Fibroblast of pulmonary artery (primary cell): ENCODE results near the gene MAP3K4.
A peak's percentile ranks its signal among the peaks of the same experiment; 100 is the strongest.

Experiments
- DNase-seq: peaks from one replicate; pipeline ENCODE4 v3.0.0-alpha.2; 2010; ENCODE audit warnings: low read depth
- H3K4me3 ChIP-seq: replicated peaks from 2 replicates; pipeline ENCODE4 v1.5.1; 2011; ENCODE audit warnings: low read depth, mild to moderate bottlenecking, control low read depth, low read length, moderate library complexity
- CTCF ChIP-seq: IDR thresholded peaks from 2 replicates; pipeline ENCODE4 v1.5.1; 2011; ENCODE audit warnings: mild to moderate bottlenecking, control low read depth, low read length, inconsistent platforms; ENCODE audit errors: missing control alignments

MAP3K4 gene

DNA sequence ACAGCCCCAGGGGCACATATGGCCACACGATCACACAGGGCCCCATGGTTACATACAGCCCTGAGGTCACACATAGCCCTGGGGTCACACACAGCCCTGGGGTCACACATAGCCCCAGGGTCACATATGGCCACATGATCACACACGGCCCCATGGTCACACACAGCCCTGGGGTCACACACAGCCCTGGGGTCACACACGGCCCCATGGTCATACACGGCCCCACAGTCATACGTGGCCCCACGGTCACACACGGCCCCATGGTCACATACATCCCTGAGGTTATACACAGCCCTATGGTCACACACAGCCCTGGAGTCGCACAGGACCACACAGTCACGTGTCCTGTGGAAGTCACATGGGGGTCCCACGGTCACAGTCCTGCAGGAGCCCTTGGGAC is 162.2 kb downstream of the MAP3K4 start:
- TF ChIP-seq CTCF: no peak
- no peak overlapping the region for H3K4me3 ChIP-seq
- DNase-seq: no peak

DNA sequence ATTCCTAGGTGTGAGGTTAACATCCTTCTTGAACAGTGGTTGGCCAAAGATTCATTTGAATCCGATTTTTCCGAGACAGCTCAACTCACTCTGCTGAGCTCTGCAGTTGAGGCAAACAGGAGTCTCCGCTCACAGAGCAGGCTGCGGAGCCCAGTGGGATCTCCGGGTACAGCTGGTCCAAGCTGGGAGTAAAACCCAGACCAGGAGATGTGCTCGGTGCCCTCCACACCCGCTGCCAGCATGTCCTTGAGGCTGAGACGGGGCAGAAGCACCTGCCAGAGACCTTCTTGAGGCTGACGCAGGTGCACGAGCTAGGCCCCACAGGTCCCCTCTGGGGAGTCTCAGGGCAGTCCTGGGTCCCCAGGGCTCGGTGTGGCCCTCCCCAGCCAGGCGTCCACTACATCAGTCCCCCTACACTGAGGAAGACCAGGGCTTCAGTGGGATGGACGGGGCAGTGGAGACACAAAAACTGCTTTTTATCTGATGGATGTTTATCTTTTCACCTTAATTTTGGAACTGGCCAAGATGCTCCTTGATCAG is 163.3 kb downstream of the MAP3K4 start:
- H3K4me3 ChIP-seq: no peak overlapping the region
- TF ChIP-seq CTCF: no peak
- DNase-seq: no peak

- no peak overlapping the region for H3K4me3 ChIP-seq
- no peak for DNase-seq
- no peak for TF ChIP-seq CTCF
Measured at GRCh38 chr6:161161121-161161520, 169.6 kb downstream of the MAP3K4 start.

DNA sequence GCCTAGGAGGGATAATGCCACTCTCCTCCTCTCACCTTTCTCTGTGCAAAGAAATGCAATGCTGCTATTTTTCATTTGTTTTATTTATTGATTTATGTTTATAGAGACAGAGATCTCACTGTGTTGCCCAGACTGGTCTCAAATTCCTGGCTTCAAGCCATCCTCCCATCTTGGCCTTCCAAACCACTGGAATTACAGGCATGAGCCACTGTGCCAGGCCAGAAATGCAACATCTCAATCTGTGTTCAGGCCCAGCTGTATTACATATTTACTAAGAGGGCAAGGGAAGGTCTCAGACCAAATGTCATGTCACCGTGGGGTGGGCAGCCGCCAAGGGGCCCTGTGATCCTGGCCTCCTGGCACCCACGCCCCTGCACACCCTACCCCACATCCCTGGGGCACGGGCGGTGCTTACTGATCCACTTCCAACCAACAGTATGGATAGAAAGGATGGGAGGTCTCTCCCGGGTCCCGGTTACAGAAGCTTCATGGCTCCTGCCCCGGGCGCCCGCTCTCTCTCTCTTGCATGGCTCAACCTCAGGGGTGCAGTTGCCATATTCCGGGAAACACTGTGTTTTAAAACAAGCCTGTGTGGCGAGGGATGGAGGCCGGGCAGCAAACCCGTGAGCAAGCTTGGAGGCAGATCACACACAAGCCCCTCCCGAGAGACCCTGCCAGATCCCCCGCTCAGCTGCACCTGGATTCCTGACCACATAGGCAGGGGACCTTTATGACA is 170.5 kb downstream of the MAP3K4 start:
- no peak overlapping the region for H3K4me3 ChIP-seq
- no peak for TF ChIP-seq CTCF

GRCh38 chr6:161162722-161163121 is 171.2 kb downstream of the MAP3K4 start:
- TF ChIP-seq CTCF: no peak
- DNase-seq: no peak
- no peak overlapping the region for H3K4me3 ChIP-seq

More for the DNA sequence above, 170.5 kb downstream of the MAP3K4 start:
- peak; percentile 57 for DNase-seq

- no peak overlapping the region for H3K4me3 ChIP-seq
- no peak for TF ChIP-seq CTCF
- no peak for DNase-seq
Measured at GRCh38 chr6:161163466-161164181, 172.1 kb downstream of the MAP3K4 start.

DNA sequence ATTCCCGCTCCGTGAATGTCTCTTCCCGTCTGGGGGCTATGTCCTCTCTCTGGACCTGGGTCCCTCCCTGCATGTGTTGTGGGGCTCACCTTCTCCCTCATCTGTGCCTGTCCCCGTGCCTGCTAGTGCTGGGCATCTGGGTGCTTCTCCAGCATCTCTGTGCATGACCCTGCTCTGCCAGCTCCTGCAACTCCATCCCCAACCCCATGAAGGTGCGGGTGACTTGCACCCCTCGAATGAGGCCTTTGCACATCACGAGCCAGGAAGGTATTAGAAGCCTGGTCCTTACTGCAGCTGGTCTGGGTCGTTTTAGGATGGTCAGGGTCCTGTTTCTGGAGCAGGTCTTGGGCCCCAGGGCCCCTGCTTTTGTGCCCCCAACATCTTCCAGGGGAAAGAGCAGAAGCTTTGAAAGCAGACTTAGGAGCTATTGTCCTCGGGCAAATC is 172.6 kb downstream of the MAP3K4 start:
- DNase-seq: no peak
- TF ChIP-seq CTCF: no peak
- H3K4me3 ChIP-seq: no peak overlapping the region
